Measurements from ENCODE around the gene GRK4.

GRK4 gene

GRCh38 chr4:3040452-3041191, 77.3 kb downstream of the GRK4 start:
- H3K27me3 ChIP-seq (ENCODE audit: control insufficient read depth, insufficient read depth, low read length), result no peaks in the 10 kb centered on the region
- H3K36me3 ChIP-seq (ENCODE audit: control insufficient read depth, insufficient read depth, low read length), result no peaks in the 10 kb centered on the region
- H3K9me3 ChIP-seq (ENCODE audit: control insufficient read depth, low read length), result no peaks in the 10 kb centered on the region
- no peak overlapping the region for H3K9ac ChIP-seq
- H2AFZ ChIP-seq, result no peak overlapping the region
- H3K4me2 ChIP-seq (ENCODE audit: low read length), result no peak overlapping the region
- no peak overlapping the region for H3K27ac ChIP-seq
- TF ChIP-seq CTCF (IDR thresholded peaks at IDR 0.05), result no peak
- no peaks in the 10 kb centered on the region for H3K4me1 ChIP-seq
- H3K79me2 ChIP-seq, result no peaks in the 10 kb centered on the region
- no peak overlapping the region for H3K4me3 ChIP-seq (ENCODE audit: low read depth, low read length)

- H3K4me3 ChIP-seq (ENCODE audit: low read depth, low read length), result peak overlapping the region; percentile 20
- no peak for TF ChIP-seq CTCF (IDR thresholded peaks at IDR 0.05)
Observed at GRCh38 chr4:3041192-3042142, 78.1 kb downstream of the GRK4 start.

GRCh38 chr4:3042226-3042625, 78.9 kb downstream of the GRK4 start:
- Histone ChIP-seq H3K9ac (no peak overlapping the region), H3K4me1 (no peaks in the 10 kb centered on the region), H3K27ac (no peak overlapping the region)

More at GRCh38 chr4:3041192-3042142, 78.1 kb downstream of the GRK4 start:
- Histone ChIP-seq H3K79me2 (no peaks in the 10 kb centered on the region), H3K9me3 (ENCODE audit: control insufficient read depth, low read length) (no peaks in the 10 kb centered on the region), H3K36me3 (ENCODE audit: control insufficient read depth, insufficient read depth, low read length) (no peaks in the 10 kb centered on the region), H3K27me3 (ENCODE audit: control insufficient read depth, insufficient read depth, low read length) (no peaks in the 10 kb centered on the region), H3K27ac (no peak overlapping the region), H2AFZ (peak overlapping the region; percentile 56), H3K9ac (no peak overlapping the region), H3K4me1 (no peaks in the 10 kb centered on the region), H3K4me2 (ENCODE audit: low read length) (peak overlapping the region; percentile 22)

GRCh38 chr4:3043282-3044020, 80.1 kb downstream of the GRK4 start:
- no peak overlapping the region for H3K27ac ChIP-seq
- no peak overlapping the region for H3K9ac ChIP-seq
- H3K79me2 ChIP-seq, result no peaks in the 10 kb centered on the region
- H3K9me3 ChIP-seq (ENCODE audit: control insufficient read depth, low read length), result no peaks in the 10 kb centered on the region
- H3K4me1 ChIP-seq, result no peaks in the 10 kb centered on the region
- H3K36me3 ChIP-seq (ENCODE audit: control insufficient read depth, insufficient read depth, low read length), result no peaks in the 10 kb centered on the region
- H3K27me3 ChIP-seq (ENCODE audit: control insufficient read depth, insufficient read depth, low read length), result no peaks in the 10 kb centered on the region
- TF ChIP-seq CTCF (IDR thresholded peaks at IDR 0.05), result no peak
- H3K4me2 ChIP-seq (ENCODE audit: low read length), result no peak overlapping the region
- no peak overlapping the region for H3K4me3 ChIP-seq (ENCODE audit: low read depth, low read length)
- no peak overlapping the region for H2AFZ ChIP-seq

More at GRCh38 chr4:3042226-3042625, 78.9 kb downstream of the GRK4 start:
- no peak for TF ChIP-seq CTCF (IDR thresholded peaks at IDR 0.05)
- no peak overlapping the region for H3K4me2 ChIP-seq (ENCODE audit: low read length)
- H2AFZ ChIP-seq, result no peak overlapping the region
- H3K9me3 ChIP-seq (ENCODE audit: control insufficient read depth, low read length), result no peaks in the 10 kb centered on the region
- no peaks in the 10 kb centered on the region for H3K36me3 ChIP-seq (ENCODE audit: control insufficient read depth, insufficient read depth, low read length)
- H3K27me3 ChIP-seq (ENCODE audit: control insufficient read depth, insufficient read depth, low read length), result no peaks in the 10 kb centered on the region
- peak overlapping the region; percentile 20 for H3K4me3 ChIP-seq (ENCODE audit: low read depth, low read length)
- no peaks in the 10 kb centered on the region for H3K79me2 ChIP-seq
